ENCODE results near the gene LRP3. TPM values are rescaled to one million over a fixed set of nuclear protein-coding genes. Genes with fewer than 3 reads are reported as not detected.

LRP3 gene
- total RNA-seq, 1 donor from 2014 or later = 13.3 TPM

DNA sequence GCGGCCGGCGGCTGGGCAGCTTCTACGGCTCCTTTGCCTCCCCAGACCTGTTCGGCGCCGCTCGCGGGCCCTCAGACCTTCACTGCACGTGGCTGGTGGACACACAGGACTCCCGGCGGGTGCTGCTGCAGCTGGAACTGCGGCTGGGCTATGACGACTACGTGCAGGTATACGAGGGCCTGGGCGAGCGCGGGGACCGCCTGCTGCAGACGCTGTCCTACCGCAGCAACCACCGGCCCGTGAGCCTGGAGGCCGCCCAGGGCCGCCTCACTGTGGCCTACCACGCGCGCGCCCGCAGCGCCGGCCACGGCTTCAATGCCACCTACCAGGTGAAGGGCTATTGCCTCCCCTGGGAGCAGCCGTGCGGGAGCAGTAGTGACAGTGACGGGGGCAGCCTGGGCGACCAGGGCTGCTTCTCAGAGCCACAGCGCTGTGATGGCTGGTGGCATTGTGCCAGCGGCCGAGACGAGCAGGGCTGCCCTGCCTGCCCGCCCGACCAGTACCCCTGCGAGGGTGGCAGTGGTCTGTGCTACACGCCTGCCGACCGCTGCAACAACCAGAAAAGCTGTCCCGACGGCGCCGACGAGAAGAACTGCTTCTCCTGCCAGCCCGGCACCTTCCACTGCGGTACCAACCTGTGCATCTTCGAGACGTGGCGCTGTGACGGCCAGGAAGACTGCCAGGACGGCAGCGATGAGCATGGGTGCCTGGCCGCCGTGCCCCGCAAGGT, 11.6 kb downstream of the LRP3 start:
- Histone ChIP-seq H3K4me1 (ENCODE audit: insufficient read depth, low read length) (no peaks in the 10 kb centered on the region), H4K20me1 (ENCODE audit: insufficient read depth, low read length) (peaks cover 12% of the 10 kb centered on the region), H3K27me3 (ENCODE audit: insufficient read depth, low read length) (no peaks in the 10 kb centered on the region), H3K9ac (ENCODE audit: low read length) (no peak overlapping the region), H3K79me2 (ENCODE audit: insufficient read depth, low read length) (no peaks in the 10 kb centered on the region), H3K27ac (ENCODE audit: low read depth, low read length) (no peak overlapping the region), H3K4me3 (ENCODE audit: insufficient read depth, low read depth, low read length) (no peak overlapping the region), H2AFZ (ENCODE audit: low read depth, low read length) (no peak overlapping the region), H3K4me2 (ENCODE audit: low read length) (no peak overlapping the region), H3K36me3 (ENCODE audit: insufficient read depth, low read length) (no peaks in the 10 kb centered on the region), H3K9me3 (ENCODE audit: insufficient read depth, low read depth, low read length) (no peaks in the 10 kb centered on the region)
- Mint-ChIP-seq H3K27ac (ENCODE audit: unreplicated experiment) (no peak overlapping the region), H3K4me1 (ENCODE audit: low read depth, unreplicated experiment) (no peaks in the 10 kb centered on the region), H3K9me3 (ENCODE audit: unreplicated experiment) (no peaks in the 10 kb centered on the region), H3K36me3 (ENCODE audit: low read depth, unreplicated experiment) (no peaks in the 10 kb centered on the region), H3K4me3 (ENCODE audit: unreplicated experiment) (no peak overlapping the region), H3K27me3 (ENCODE audit: low read depth, unreplicated experiment) (peaks cover 4% of the 10 kb centered on the region)
- TF ChIP-seq CTCF (IDR thresholded peaks at IDR 0.05; ENCODE audit: insufficient read depth, low read depth, low read length) (no peak), EZH2 (IDR thresholded peaks at IDR 0.05; ENCODE audit: insufficient read depth, low read length) (no peak)
- no peak for DNase-seq (ENCODE audit: low read depth)
- no peak for FAIRE-seq

DNA sequence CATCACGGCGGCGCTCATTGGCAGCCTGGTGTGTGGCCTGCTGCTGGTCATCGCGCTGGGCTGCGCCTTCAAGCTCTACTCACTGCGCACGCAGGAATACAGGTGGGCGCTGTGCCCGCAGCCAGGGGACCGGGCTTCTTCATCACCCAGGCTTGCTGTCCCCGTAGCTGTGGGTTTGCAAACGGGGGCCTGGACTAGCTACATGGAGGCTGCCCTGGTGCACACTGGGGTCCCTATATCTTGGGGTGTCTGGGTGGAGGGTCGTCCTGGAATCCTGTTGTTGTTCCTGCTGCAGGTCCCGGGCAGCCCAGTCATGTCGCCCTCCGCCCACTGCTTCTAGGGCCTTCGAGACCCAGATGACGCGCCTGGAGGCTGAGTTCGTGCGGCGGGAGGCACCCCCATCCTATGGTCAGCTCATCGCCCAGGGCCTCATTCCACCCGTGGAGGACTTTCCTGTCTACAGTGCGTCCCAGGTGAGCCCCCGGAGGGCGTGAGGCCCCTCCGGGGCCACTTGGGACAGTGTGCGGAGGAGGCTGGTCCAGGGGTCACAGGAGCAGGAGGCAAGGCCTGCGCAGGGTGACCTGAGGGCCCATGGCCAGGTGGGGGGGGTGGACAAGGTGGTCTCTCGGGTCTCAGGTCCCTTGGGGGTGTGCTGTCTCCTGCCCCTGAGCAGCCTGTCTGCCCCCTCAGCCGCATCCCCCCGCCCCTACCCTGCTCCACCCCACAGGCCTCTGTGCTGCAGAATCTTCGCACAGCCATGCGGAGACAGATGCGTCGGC, 12.3 kb downstream of the LRP3 start:
- DNase-seq (ENCODE audit: low read depth) = no peak
- TF ChIP-seq EZH2 (IDR thresholded peaks at IDR 0.05; ENCODE audit: insufficient read depth, low read length) (no peak), CTCF (IDR thresholded peaks at IDR 0.05; ENCODE audit: insufficient read depth, low read depth, low read length) (no peak)
- Histone ChIP-seq H3K27ac (ENCODE audit: low read depth, low read length) (no peak overlapping the region), H2AFZ (ENCODE audit: low read depth, low read length) (no peak overlapping the region), H3K4me3 (ENCODE audit: insufficient read depth, low read depth, low read length) (no peak overlapping the region), H4K20me1 (ENCODE audit: insufficient read depth, low read length) (peaks cover 12% of the 10 kb centered on the region), H3K27me3 (ENCODE audit: insufficient read depth, low read length) (no peaks in the 10 kb centered on the region), H3K4me2 (ENCODE audit: low read length) (no peak overlapping the region), H3K4me1 (ENCODE audit: insufficient read depth, low read length) (no peaks in the 10 kb centered on the region), H3K36me3 (ENCODE audit: insufficient read depth, low read length) (no peaks in the 10 kb centered on the region), H3K9me3 (ENCODE audit: insufficient read depth, low read depth, low read length) (no peaks in the 10 kb centered on the region), H3K79me2 (ENCODE audit: insufficient read depth, low read length) (no peaks in the 10 kb centered on the region), H3K9ac (ENCODE audit: low read length) (no peak overlapping the region)
- Mint-ChIP-seq H3K4me3 (ENCODE audit: unreplicated experiment) (no peak overlapping the region), H3K4me1 (ENCODE audit: low read depth, unreplicated experiment) (no peaks in the 10 kb centered on the region), H3K27me3 (ENCODE audit: low read depth, unreplicated experiment) (peaks cover 4% of the 10 kb centered on the region), H3K36me3 (ENCODE audit: low read depth, unreplicated experiment) (peaks cover 2% of the 10 kb centered on the region), H3K9me3 (ENCODE audit: unreplicated experiment) (no peaks in the 10 kb centered on the region), H3K27ac (ENCODE audit: unreplicated experiment) (no peak overlapping the region)
- no peak for FAIRE-seq

Data from astrocyte (in vitro differentiated cells and primary cell).